ENCODE measurements around the gene KCNJ10. TPM values are rescaled to one million over a fixed set of nuclear protein-coding genes. Genes with fewer than 3 reads are reported as not detected.

Gene KCNJ10
- total RNA-seq, 1 experiment from 2014 or later, result 0.08 TPM

DNA sequence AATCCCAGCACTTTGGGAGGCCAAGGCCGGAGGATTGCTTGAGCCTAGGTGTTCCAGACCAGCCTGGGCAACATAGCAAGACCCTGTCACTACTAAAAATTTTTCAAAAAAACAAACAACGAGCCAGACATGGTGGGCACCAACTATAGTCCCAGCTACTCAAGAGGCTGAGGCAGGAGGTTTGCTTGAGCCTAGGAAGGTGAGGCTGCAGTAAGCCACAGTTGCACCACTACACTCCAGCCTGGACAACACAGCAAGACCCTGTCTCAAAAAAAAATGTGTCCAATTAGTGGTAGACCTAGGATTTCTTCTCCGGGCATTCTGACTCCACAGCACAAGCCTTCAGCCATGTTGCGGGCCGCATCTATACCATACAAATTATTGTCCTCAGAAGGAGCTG, 35.2 kb upstream of the KCNJ10 start:
- ATAC-seq, result no peak
- Histone ChIP-seq H3K4me3 (ENCODE audit: low read depth in 2 of 2, low read length in 2 of 2) (no peak overlapping the region), H3K9me3 (ENCODE audit: control insufficient read depth, insufficient read depth, low read depth, low read length) (no peaks in the 10 kb centered on the region), H3K27me3 (ENCODE audit: control insufficient read depth, insufficient read depth, low read length) (no peaks in the 10 kb centered on the region), H3K36me3 (ENCODE audit: control insufficient read depth, insufficient read depth, low read length) (no peaks in the 10 kb centered on the region), H3K4me1 (ENCODE audit: control insufficient read depth, insufficient read depth, low read length) (no peaks in the 10 kb centered on the region; the same call in 1 of the 2 replicates), H3K27ac (ENCODE audit: low read length) (no peak overlapping the region)
- no peak for TF ChIP-seq TCF7L2 (IDR thresholded peaks at IDR 0.05; ENCODE audit: low read depth, low read length)
- TF ChIP-seq, protein P1, sequence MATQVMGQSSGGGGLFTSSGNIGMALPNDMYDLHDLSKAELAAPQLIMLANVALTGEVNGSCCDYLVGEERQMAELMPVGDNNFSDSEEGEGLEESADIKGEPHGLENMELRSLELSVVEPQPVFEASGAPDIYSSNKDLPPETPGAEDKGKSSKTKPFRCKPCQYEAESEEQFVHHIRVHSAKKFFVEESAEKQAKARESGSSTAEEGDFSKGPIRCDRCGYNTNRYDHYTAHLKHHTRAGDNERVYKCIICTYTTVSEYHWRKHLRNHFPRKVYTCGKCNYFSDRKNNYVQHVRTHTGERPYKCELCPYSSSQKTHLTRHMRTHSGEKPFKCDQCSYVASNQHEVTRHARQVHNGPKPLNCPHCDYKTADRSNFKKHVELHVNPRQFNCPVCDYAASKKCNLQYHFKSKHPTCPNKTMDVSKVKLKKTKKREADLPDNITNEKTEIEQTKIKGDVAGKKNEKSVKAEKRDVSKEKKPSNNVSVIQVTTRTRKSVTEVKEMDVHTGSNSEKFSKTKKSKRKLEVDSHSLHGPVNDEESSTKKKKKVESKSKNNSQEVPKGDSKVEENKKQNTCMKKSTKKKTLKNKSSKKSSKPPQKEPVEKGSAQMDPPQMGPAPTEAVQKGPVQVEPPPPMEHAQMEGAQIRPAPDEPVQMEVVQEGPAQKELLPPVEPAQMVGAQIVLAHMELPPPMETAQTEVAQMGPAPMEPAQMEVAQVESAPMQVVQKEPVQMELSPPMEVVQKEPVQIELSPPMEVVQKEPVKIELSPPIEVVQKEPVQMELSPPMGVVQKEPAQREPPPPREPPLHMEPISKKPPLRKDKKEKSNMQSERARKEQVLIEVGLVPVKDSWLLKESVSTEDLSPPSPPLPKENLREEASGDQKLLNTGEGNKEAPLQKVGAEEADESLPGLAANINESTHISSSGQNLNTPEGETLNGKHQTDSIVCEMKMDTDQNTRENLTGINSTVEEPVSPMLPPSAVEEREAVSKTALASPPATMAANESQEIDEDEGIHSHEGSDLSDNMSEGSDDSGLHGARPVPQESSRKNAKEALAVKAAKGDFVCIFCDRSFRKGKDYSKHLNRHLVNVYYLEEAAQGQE (IDR thresholded peaks at IDR 0.05; ENCODE audit: insufficient read depth in 1 of 2, low read depth in 2 of 2, low read length in 1 of 2), result no peak
- TF ChIP-seq POLR2AphosphoS5 (IDR thresholded peaks at IDR 0.05; ENCODE audit: low read depth, low read length), result no peak
- TF ChIP-seq, protein P2, sequence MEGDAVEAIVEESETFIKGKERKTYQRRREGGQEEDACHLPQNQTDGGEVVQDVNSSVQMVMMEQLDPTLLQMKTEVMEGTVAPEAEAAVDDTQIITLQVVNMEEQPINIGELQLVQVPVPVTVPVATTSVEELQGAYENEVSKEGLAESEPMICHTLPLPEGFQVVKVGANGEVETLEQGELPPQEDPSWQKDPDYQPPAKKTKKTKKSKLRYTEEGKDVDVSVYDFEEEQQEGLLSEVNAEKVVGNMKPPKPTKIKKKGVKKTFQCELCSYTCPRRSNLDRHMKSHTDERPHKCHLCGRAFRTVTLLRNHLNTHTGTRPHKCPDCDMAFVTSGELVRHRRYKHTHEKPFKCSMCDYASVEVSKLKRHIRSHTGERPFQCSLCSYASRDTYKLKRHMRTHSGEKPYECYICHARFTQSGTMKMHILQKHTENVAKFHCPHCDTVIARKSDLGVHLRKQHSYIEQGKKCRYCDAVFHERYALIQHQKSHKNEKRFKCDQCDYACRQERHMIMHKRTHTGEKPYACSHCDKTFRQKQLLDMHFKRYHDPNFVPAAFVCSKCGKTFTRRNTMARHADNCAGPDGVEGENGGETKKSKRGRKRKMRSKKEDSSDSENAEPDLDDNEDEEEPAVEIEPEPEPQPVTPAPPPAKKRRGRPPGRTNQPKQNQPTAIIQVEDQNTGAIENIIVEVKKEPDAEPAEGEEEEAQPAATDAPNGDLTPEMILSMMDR (IDR thresholded peaks at IDR 0.05), result no peak
- TF ChIP-seq SIN3A (IDR thresholded peaks at IDR 0.05; ENCODE audit: borderline replicate concordance, insufficient read depth, low read depth, low read length), result no peak
- no TSS peak for BruUV-seq (replicated peaks)
- intact Hi-C loops (cut with micrococcal nuclease; ENCODE audit: unreplicated experiment), result loop anchor here (10.0 kb wide), 1 partner anchor 90 kb away; the partner anchor contains the start of gene CASQ1
- in situ Hi-C loops (cut with HindIII; ENCODE audit: low pct_unique_long_range_greater_than_20kb, low sequenced_read_pairs), result no loop called here
- DNase-seq (ENCODE audit: low read depth, low spot score), result no peak
- POLR2A ChIA-PET, result interaction anchor here (0.6 kb wide), 1 partner anchor 170 kb away, joined by 4 read pairs; no protein-coding TSS in a partner anchor
- CTCF ChIA-PET, result no interaction called here

DNA sequence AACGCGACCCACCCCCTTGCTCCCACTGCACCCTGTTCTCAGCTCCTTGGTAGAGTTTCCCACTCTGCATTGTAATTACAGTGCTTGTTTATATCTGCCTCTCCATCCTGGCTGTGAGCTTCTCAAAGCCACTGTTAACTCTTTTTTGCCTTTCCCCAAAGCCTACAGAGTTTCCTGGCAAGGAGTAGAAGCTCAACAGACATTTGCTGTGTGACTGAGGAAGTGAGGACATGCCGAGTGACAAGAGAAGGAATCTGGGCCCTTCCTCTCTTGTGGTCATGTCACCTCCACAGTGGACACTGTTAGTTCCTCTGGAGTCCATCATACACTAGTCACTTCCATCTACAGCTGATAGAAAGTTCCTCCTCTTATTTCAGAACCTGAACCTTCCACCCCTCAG, 34.5 kb upstream of the KCNJ10 start:
- no peak for ATAC-seq
- no peaks in the 10 kb centered on the region; the same call in none of the 2 replicates for H3K4me1 ChIP-seq (ENCODE audit: control insufficient read depth, insufficient read depth, low read length)
- no TSS peak for BruUV-seq (replicated peaks)
- no peaks in the 10 kb centered on the region for H3K36me3 ChIP-seq (ENCODE audit: control insufficient read depth, insufficient read depth, low read length)
- no peaks in the 10 kb centered on the region for H3K9me3 ChIP-seq (ENCODE audit: control insufficient read depth, insufficient read depth, low read depth, low read length)
- intact Hi-C loops (cut with micrococcal nuclease; ENCODE audit: unreplicated experiment) (loop anchor here (10.0 kb wide), 1 partner anchor 90 kb away; the partner anchor contains the start of gene CASQ1), in situ Hi-C loops (cut with HindIII; ENCODE audit: low pct_unique_long_range_greater_than_20kb, low sequenced_read_pairs) (no loop called here)
- ChIA-PET CTCF (interaction anchor here (0.8 kb wide), 1 partner anchor 115 kb away, joined by 3 read pairs; no protein-coding TSS in a partner anchor), POLR2A (interaction anchor here (0.6 kb wide), 1 partner anchor 170 kb away, joined by 4 read pairs; no protein-coding TSS in a partner anchor)
- DNase-seq (ENCODE audit: low read depth, low spot score), result no peak
- H3K4me3 ChIP-seq (ENCODE audit: low read depth in 2 of 2, low read length in 2 of 2), result no peak overlapping the region
- TF ChIP-seq SIN3A (IDR thresholded peaks at IDR 0.05; ENCODE audit: borderline replicate concordance, insufficient read depth, low read depth, low read length) (no peak), POLR2AphosphoS5 (IDR thresholded peaks at IDR 0.05; ENCODE audit: low read depth, low read length) (no peak), TCF7L2 (IDR thresholded peaks at IDR 0.05; ENCODE audit: low read depth, low read length) (no peak)
- TF ChIP-seq, protein P2 (IDR thresholded peaks at IDR 0.05), result no peak
- TF ChIP-seq, protein P1 (IDR thresholded peaks at IDR 0.05; ENCODE audit: insufficient read depth in 1 of 2, low read depth in 2 of 2, low read length in 1 of 2), result no peak
- no peaks in the 10 kb centered on the region for H3K27me3 ChIP-seq (ENCODE audit: control insufficient read depth, insufficient read depth, low read length)
- no peak overlapping the region for H3K27ac ChIP-seq (ENCODE audit: low read length)
